Testis (tissue), 3 donors: ENCODE measurements around the gene UBR3. TPM values are rescaled to one million over a fixed set of nuclear protein-coding genes. Genes with fewer than 3 reads are reported as not detected.
A peak's percentile ranks its signal among the peaks of the same experiment; 100 is the strongest.

ENCODE experiments used
- DNase-seq: peaks from one replicate; pipeline ENCODE4 v3.0.0-alpha.2; 2019
- H3K27ac ChIP-seq, 2 donors: fragments of 200-600 bp; sonication (generic); one replicate each; pipeline ENCODE4 v1.5.1; 2019
- H3K27me3 ChIP-seq: fragments of 200-600 bp; sonication (generic); one replicate; pipeline ENCODE4 v1.5.1; 2019
- H3K36me3 ChIP-seq: fragments of 200-600 bp; sonication (generic); one replicate; pipeline ENCODE4 v1.5.1; 2017; ENCODE audit warnings: low read depth; ENCODE audit errors: missing control alignments
- H3K4me1 ChIP-seq: fragments of 200-600 bp; sonication (generic); one replicate; pipeline ENCODE4 v1.5.1; 2019
- H3K4me3 ChIP-seq, 2 donors: fragments of 200-600 bp; sonication (generic); one replicate each; pipeline ENCODE4 v1.5.1; 2017 to 2019
- H3K9me3 ChIP-seq: fragments of 200-600 bp; sonication (generic); one replicate; pipeline ENCODE4 v1.5.1; 2017
- POLR2A ChIP-seq: fragments of 450-650 bp; IDR thresholded peaks from one replicate; pipeline ENCODE4 v1.6.1; 2017; ENCODE audit warnings: antibody characterized with exemption, mild to moderate bottlenecking, moderate library complexity
- WGBS, 2 donors: methylation state at CpG; one replicate each; pipeline ENCODE4 v1.1.5; 2018; 5-methylcytosine and 5-hydroxymethylcytosine counted together
- intact Hi-C: fragments of 100-400 bp; cut with DNase I; formaldehyde crosslinking; loops from one replicate; pipeline ENCODE4 v1.15.1; 2023; ENCODE audit warnings: low total_unique reads
- polyA plus RNA-seq: library from polyadenylated mRNA; stranded (reverse); fragments of 350-450 nt; fragmentation: Illumina TruSeq; extraction: RNeasy Lipid Tissue Mini Kit (QIAGEN cat#74804); gene quantifications from one replicate; pipeline ENCODE4 v1.2.3, GENCODE V29; 2014; ENCODE audit warnings: low read depth, low replicate concordance; ENCODE audit not compliant: insufficient read depth
- total RNA-seq, 2 donors: library from RNA; depleted of rRNA; stranded (reverse); fragments of >200 nt; gene quantifications; one replicate each; pipeline ENCODE4 v1.2.3, GENCODE V29; 2016
- TF ChIP-seq, protein P1 (sequence below), 3 experiments: fragments of 450-650 bp in 2 of 3; fragments of 200-600 bp in 1 of 3; sonication (generic) in 1 of 3; IDR thresholded peaks; one replicate each; pipeline ENCODE4 v1.5.1; 2016 to 2019; ENCODE audit warnings: antibody characterized with exemption in 3 of 3, mild to moderate bottlenecking in 2 of 3, moderate library complexity in 1 of 3

Gene UBR3
- total and polyA plus RNA-seq, 3 donors from 2014 or later = 24.3 to 132 (median 122) TPM

DNA sequence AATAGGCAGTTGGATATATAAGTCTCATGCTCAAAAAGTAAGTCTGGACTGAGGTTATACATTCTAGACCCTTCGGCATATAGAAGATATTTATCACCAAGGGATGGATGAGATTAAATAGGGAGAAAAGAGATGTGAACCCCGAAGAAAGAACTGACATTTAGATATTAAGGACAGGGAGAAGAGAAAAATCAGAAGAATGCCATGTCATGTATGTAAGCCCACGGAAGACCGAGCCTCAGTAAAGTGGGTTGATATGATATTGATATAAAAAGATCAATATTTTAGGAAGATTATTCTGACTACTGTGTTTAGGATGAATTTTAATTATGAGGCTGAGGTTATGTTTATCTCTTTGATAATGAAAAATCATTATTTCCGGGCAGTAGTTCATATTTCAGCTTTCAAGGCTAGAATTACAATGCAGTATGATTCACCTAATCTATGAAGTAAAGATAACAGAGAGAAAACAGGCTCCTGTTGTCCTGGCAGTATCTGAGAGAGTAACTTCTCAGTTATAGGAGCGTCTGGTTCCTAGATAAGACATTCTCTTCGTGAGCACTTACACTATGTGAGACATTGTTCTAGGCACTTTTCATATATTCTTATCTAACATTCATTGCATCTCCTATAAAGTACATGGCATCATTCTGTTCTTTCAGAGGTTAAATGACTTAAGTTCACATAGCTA lies 83.0 kb downstream of the UBR3 start:
- H3K4me1 ChIP-seq = peaks cover 6% of the 10 kb centered on the region
- no peaks in the 10 kb centered on the region for H3K27me3 ChIP-seq
- H3K9me3 ChIP-seq = no peaks in the 10 kb centered on the region
- intact Hi-C loops = no loop called here
- peak overlapping the region in 1 of 2 donors; percentile 42 for H3K27ac ChIP-seq
- no peak overlapping the region for H3K4me3 ChIP-seq
- DNase-seq = no peak
- WGBS, 2 donors = 47 to 59% methylated on average over 7 of the region's 7 CpGs
- no peaks in the 10 kb centered on the region for H3K36me3 ChIP-seq
- TF ChIP-seq, protein P1, sequence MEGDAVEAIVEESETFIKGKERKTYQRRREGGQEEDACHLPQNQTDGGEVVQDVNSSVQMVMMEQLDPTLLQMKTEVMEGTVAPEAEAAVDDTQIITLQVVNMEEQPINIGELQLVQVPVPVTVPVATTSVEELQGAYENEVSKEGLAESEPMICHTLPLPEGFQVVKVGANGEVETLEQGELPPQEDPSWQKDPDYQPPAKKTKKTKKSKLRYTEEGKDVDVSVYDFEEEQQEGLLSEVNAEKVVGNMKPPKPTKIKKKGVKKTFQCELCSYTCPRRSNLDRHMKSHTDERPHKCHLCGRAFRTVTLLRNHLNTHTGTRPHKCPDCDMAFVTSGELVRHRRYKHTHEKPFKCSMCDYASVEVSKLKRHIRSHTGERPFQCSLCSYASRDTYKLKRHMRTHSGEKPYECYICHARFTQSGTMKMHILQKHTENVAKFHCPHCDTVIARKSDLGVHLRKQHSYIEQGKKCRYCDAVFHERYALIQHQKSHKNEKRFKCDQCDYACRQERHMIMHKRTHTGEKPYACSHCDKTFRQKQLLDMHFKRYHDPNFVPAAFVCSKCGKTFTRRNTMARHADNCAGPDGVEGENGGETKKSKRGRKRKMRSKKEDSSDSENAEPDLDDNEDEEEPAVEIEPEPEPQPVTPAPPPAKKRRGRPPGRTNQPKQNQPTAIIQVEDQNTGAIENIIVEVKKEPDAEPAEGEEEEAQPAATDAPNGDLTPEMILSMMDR (IDR thresholded peaks at IDR 0.05) = no peak
- no peak for TF ChIP-seq POLR2A

DNA sequence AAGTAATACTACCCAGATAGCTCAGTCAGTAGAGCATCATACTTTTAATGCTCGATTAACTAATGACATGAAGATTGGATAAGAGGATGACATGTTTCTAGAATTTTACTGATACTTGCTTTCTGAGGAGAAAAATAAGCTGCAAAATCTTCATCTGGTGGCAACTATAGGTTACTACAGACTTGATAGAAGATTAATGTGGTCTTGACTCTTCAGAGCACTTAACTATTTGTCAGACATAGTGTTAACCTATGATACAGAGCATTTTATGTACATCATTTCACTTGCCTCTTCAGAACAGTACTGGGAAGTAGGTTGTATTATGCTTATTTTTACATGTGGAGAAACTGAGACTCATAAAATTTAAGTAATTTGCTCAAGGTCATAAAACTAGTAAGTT lies 83.9 kb downstream of the UBR3 start:
- 66 to 88% methylated on average over 1 of the region's 1 CpG for WGBS, 2 donors
- Histone ChIP-seq H3K9me3 (no peaks in the 10 kb centered on the region), H3K4me1 (peaks cover 6% of the 10 kb centered on the region), H3K36me3 (no peaks in the 10 kb centered on the region), H3K27ac (peak overlapping the region in 1 of 2 donors; percentile 42), H3K27me3 (no peaks in the 10 kb centered on the region), H3K4me3 (no peak overlapping the region)
- no peak for DNase-seq
- TF ChIP-seq, protein P1 (IDR thresholded peaks at IDR 0.05) = no peak
- no peak for TF ChIP-seq POLR2A
- intact Hi-C loops = no loop called here

- Histone ChIP-seq H3K27me3 (no peaks in the 10 kb centered on the region), H3K4me3 (no peak overlapping the region), H3K27ac (no peak overlapping the region), H3K36me3 (no peaks in the 10 kb centered on the region), H3K4me1 (no peaks in the 10 kb centered on the region), H3K9me3 (no peaks in the 10 kb centered on the region)
- intact Hi-C loops = no loop called here
- TF ChIP-seq, protein P1 (IDR thresholded peaks at IDR 0.05) = no peak
- no peak for TF ChIP-seq POLR2A
- DNase-seq = no peak
Measured at GRCh38 chr2:169916623-169917022, 89.4 kb downstream of the UBR3 start.

GRCh38 chr2:169923977-169924376 lies 96.7 kb downstream of the UBR3 start:
- no peaks in the 10 kb centered on the region for H3K9me3 ChIP-seq
- intact Hi-C loops = loop anchor here (10.0 kb wide), 1 partner anchor 99 kb away; the partner anchor contains the start of genes METTL5 and UBR3
- no peaks in the 10 kb centered on the region for H3K4me1 ChIP-seq

More at GRCh38 chr2:169923977-169924376, 96.7 kb downstream of the UBR3 start:
- H3K27me3 ChIP-seq = no peaks in the 10 kb centered on the region
- no peak for DNase-seq
- TF ChIP-seq, protein P1 (IDR thresholded peaks at IDR 0.05) = no peak
- H3K36me3 ChIP-seq = no peaks in the 10 kb centered on the region
- no peak overlapping the region for H3K27ac ChIP-seq
- no peak overlapping the region for H3K4me3 ChIP-seq
